ENCODE measurements around the gene SNIP1. TPM values are rescaled to one million over a fixed set of nuclear protein-coding genes. Genes with fewer than 3 reads are reported as not detected.

Gene SNIP1
- polyA plus RNA-seq, 1 experiment, result 8.9 TPM

DNA sequence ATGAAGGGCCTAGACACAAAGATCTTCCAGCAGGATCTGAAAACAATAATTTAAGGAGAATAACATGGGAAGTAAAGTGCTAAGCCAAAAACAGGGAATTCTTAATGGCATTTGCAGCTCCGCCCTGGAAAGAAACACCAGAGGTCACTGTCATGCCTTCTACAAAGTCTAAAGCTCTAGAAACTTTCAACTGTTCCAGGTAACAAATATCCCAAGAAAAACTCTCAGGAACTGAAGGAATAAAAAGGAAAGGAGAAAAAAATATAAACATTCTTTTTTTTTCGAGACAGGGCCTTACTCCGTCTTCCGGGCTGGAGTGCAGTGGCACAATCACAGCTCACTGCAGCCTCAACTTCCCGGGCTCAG lies 66.5 kb downstream of the SNIP1 start:
- CTCF ChIA-PET, result interaction anchor here (0.5 to 6.5 kb wide), 30 partner anchors 10 to 1049 kb away, joined by 3 to 180 read pairs (median 6); partner anchors contain the start of genes MEAF6 and ZC3H12A
- H3K9me3 ChIP-seq (ENCODE audit: control insufficient read depth, insufficient read depth, low read length), result no peaks in the 10 kb centered on the region
- no peak overlapping the region for H3K27ac ChIP-seq (ENCODE audit: low read depth, low read length)
- no peak overlapping the region for H3K4me3 ChIP-seq (ENCODE audit: low read depth, low read length)
- POLR2A ChIA-PET, result interaction anchor here (0.6 to 3.8 kb wide), 6 partner anchors 9 to 33 kb away, joined by 3 to 44 read pairs (median 5); partner anchors contain the start of genes MEAF6 and ZC3H12A
- H3K27me3 ChIP-seq (ENCODE audit: control insufficient read depth, insufficient read depth, low read length), result no peaks in the 10 kb centered on the region
- TF ChIP-seq, protein P1, sequence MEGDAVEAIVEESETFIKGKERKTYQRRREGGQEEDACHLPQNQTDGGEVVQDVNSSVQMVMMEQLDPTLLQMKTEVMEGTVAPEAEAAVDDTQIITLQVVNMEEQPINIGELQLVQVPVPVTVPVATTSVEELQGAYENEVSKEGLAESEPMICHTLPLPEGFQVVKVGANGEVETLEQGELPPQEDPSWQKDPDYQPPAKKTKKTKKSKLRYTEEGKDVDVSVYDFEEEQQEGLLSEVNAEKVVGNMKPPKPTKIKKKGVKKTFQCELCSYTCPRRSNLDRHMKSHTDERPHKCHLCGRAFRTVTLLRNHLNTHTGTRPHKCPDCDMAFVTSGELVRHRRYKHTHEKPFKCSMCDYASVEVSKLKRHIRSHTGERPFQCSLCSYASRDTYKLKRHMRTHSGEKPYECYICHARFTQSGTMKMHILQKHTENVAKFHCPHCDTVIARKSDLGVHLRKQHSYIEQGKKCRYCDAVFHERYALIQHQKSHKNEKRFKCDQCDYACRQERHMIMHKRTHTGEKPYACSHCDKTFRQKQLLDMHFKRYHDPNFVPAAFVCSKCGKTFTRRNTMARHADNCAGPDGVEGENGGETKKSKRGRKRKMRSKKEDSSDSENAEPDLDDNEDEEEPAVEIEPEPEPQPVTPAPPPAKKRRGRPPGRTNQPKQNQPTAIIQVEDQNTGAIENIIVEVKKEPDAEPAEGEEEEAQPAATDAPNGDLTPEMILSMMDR (IDR thresholded peaks at IDR 0.05; ENCODE audit: low read depth, low read length), result no peak
- DNase-seq (ENCODE audit: low read depth, low spot score), result no peak

DNA sequence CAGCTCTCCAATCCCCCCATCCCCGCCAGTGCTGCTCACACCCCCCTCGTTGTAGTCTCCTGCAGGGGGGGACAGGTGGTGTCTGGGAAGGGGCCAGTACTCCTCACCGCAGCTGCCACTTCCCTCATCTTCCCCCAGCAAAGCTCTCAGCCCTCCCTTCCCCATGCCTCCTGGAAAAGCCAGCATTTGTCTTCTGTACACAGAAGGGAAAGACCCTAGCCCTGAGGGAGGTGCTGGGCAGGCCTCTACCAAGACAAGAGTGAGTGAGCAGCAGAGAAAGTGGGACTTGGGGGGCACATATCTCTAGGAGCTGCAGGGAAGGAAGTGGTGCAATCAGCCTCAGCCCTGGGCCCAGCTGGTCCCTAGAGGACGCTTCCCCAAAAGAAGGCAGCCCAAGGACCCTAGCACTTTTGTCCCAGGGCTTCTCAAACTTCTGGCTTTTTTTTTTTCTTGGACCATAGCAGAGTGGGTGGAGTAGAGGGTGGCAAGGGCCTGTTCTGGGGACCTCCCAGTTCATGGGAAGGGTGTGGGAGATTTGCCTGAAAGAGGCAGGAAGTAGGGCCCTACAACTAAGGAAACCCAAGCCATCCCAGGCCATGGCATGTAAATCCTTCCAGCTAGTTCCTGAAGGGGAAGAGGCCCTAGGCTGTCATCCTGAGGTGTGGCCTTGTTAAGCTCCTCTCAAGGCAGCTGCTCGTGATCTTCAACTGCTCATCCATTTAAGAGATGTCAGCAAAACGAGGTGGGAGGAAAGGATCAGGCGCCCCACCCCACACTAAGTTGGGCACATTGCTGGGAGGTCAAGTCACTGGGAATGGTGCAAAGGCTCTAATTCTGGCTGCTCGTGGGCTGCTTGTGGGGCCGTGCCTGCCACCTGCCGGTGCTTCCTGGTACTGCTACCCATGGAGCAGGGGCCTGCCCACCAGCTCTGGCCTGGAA lies 67.1 kb downstream of the SNIP1 start:
- DNase-seq (ENCODE audit: low read depth, low spot score), result no peak
- ChIA-PET POLR2A (interaction anchor here (0.5 to 3.8 kb wide), 10 partner anchors 8 to 321 kb away, joined by 3 to 44 read pairs (median 5); partner anchors contain the start of genes C1orf122, MEAF6, YRDC and ZC3H12A), CTCF (interaction anchor here (0.6 to 6.5 kb wide), 33 partner anchors 10 to 971 kb away, joined by 3 to 180 read pairs (median 6); partner anchors contain the start of genes MEAF6 and ZC3H12A)
- Histone ChIP-seq H3K27me3 (ENCODE audit: control insufficient read depth, insufficient read depth, low read length) (no peaks in the 10 kb centered on the region), H3K9me3 (ENCODE audit: control insufficient read depth, insufficient read depth, low read length) (no peaks in the 10 kb centered on the region), H3K4me3 (ENCODE audit: low read depth, low read length) (no peak overlapping the region), H3K27ac (ENCODE audit: low read depth, low read length) (peak overlapping the region; percentile 61)
- TF ChIP-seq, protein P1 (IDR thresholded peaks at IDR 0.05; ENCODE audit: low read depth, low read length), result peak; percentile 99

DNA sequence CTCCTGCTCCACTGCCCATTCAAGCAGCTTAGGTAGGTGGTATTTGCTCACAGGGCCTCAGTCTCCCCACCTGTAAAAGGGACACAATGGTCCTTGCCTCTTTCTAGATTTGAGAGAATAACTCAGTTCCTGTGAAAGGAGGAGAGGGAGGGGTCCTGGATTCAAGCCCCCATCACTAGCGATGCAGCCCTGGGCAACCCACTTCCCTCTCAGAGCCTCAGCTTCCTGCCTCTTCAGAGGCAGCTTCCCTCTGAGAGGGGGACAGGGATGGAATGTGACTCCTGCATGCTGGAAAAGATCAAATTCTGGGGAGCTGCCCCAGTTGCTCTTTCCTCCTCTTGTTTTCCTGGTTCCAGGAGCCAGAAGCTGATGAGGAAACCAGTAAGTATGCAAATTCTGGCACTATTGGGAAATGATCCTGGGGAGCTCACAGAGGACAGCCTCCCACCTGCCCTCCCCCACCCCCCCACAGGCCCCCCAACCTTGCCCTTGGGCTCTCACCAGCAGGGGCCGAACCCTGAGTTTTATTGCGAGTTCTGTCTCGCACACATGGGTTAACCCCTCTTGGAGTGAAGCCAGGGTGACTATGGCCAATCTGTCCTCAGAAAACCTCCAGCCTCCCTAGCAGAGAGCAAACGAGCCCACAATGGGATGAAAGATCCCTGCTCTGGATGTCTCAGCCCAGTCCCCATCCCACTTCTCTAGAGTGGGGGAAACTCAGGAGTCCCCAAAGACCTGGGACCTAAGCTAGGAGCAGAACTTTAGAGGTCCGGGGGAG lies 68.0 kb downstream of the SNIP1 start:
- no peaks in the 10 kb centered on the region for H3K27me3 ChIP-seq (ENCODE audit: control insufficient read depth, insufficient read depth, low read length)
- POLR2A ChIA-PET, result interaction anchor here (0.5 to 3.8 kb wide), 7 partner anchors 10 to 322 kb away, joined by 3 to 44 read pairs (median 4); partner anchors contain the start of genes C1orf122, YRDC and ZC3H12A
- DNase-seq (ENCODE audit: low read depth, low spot score), result no peak
- H3K9me3 ChIP-seq (ENCODE audit: control insufficient read depth, insufficient read depth, low read length), result no peaks in the 10 kb centered on the region
- peak overlapping the region; percentile 61 for H3K27ac ChIP-seq (ENCODE audit: low read depth, low read length)
- H3K4me3 ChIP-seq (ENCODE audit: low read depth, low read length), result no peak overlapping the region
- CTCF ChIA-PET, result interaction anchor here (0.6 to 6.5 kb wide), 19 partner anchors 9 to 970 kb away, joined by 3 to 180 read pairs (median 12); partner anchors contain the start of genes MEAF6 and ZC3H12A
- TF ChIP-seq, protein P1 (IDR thresholded peaks at IDR 0.05; ENCODE audit: low read depth, low read length), result no peak

Small RNA genes within 50 kb of the gene (small RNA-seq; reads per million reads assigned to genes)
- gene AL034379.1 (ENCODE audit: insufficient read length, low read depth), result not detected
- 1.6 reads per million for gene MIR5581 (ENCODE audit: insufficient read length, low read depth)

Other genes with a start within 250 kb of the SNIP1 start
- gene ZC3H12A, start 79.7 kb downstream of the SNIP1 start, polyA plus RNA-seq (2011; rRNA removed), result 4.3 and 6.4 TPM in 2 replicates
- gene MEAF6, start 39.5 kb downstream of the SNIP1 start, polyA plus RNA-seq (2011; rRNA removed), result 59.6 and 69.6 TPM in 2 replicates
- 13.1 and 14.2 TPM in 2 replicates for gene DNALI1, start 2.6 kb upstream of the SNIP1 start, polyA plus RNA-seq (2011; rRNA removed)
- 52.5 and 64.7 TPM in 2 replicates for gene GNL2, start 41.6 kb upstream of the SNIP1 start, polyA plus RNA-seq (2011; rRNA removed)
- gene RSPO1, start 80.6 kb upstream of the SNIP1 start, polyA plus RNA-seq (2011; rRNA removed), result 0.04 TPM in 1 of 2 replicates, not detected in the other
- 7.1 and 9.6 TPM in 2 replicates for gene CDCA8, start 138.2 kb upstream of the SNIP1 start, polyA plus RNA-seq (2011; rRNA removed)
- gene EPHA10, start 210.8 kb upstream of the SNIP1 start, polyA plus RNA-seq (2011; rRNA removed), result not detected in 2 replicates
- gene MANEAL, start 239.6 kb upstream of the SNIP1 start, polyA plus RNA-seq (2011; rRNA removed), result 0.32 and 0.65 TPM in 2 replicates

Measured in AG04450 (cell line).